Measurements from ENCODE around the gene C18orf32. TPM values are rescaled to one million over a fixed set of nuclear protein-coding genes. Genes with fewer than 3 reads are reported as not detected.

Gene C18orf32
- total and polyA plus RNA-seq, 10 of the 15 experiments (the other 5 are each of a cell fraction or from before 2014, with no cell fraction given) = 11.5 to 67.0 (median 32.9) TPM

- TF ChIP-seq NR2F1 (conservative IDR thresholded peaks at IDR 0.05) (no peak), POLR2AphosphoS2 (IDR thresholded peaks at IDR 0.05; ENCODE audit: low read depth, low read length) (0 out of 2 replicates have a peak, but pooled peaks have one; percentile 35), ZBTB33 (IDR thresholded peaks at IDR 0.05) (no peak), EGR1 (IDR thresholded peaks at IDR 0.05; ENCODE audit: borderline replicate concordance in 1 of 2, low read depth in 2 of 2, low read length in 2 of 2) (no peak)
Observed at GRCh38 chr18:49491534-49491856, 4.5 kb upstream of the C18orf32 start (continued).

- peaks cover 2% of the 10 kb centered on the region; the same call in 1 of the 2 replicates for H4K20me1 ChIP-seq (ENCODE audit: control insufficient read depth, insufficient read depth)
- peak overlapping the region; percentile 93 for H3K4me2 ChIP-seq (ENCODE audit: control insufficient read depth, insufficient read depth)
- 0 out of 2 replicates have a peak, but pooled peaks have one; percentile 27 for TF ChIP-seq POLR2AphosphoS2 (IDR thresholded peaks at IDR 0.05; ENCODE audit: low read depth, low read length)
- TF ChIP-seq NFYA (IDR thresholded peaks at IDR 0.05; ENCODE audit: borderline replicate concordance, low read depth, low read length) = no peak
- FAIRE-seq (no peak), ATAC-seq (no peak), DNase-seq (ENCODE audit: low read depth, low spot score) (no peak)
- ChIA-PET CTCF (no interaction called here), SMC1A (ENCODE audit: uncharacterized antibody, unreplicated experiment) (interaction anchor here (0.9 to 1.6 kb wide), 4 partner anchors 10 to 39 kb away, joined by 3 to 4 read pairs (median 4); no protein-coding TSS in a partner anchor), POLR2A (no interaction called here), RAD21 (ENCODE audit: unreplicated experiment) (no interaction called here)
- H3K4me1 ChIP-seq (ENCODE audit: control insufficient read depth, insufficient read depth, low read length) = peaks cover 9% of the 10 kb centered on the region
- H3K36me3 ChIP-seq (ENCODE audit: control insufficient read depth in 2 of 2, insufficient read depth in 2 of 2, low read length in 1 of 2) = peaks cover 5 to 26% of the 10 kb centered on the region in 2 experiments
- H3K79me2 ChIP-seq (ENCODE audit: control insufficient read depth, insufficient read depth, low read length) = peaks cover 47% of the 10 kb centered on the region
- 17% methylated on average over 4 of the region's 4 CpGs for WGBS (ENCODE audit: insufficient coverage, insufficient replicate concordance, low lambda C conversion rate, missing lambda C conversion rate)
- H3K27me3 ChIP-seq (replicated peaks in 1 of 2; ENCODE audit: control insufficient read depth in 2 of 2, insufficient read depth in 2 of 2, low read length in 1 of 2) = no peaks in the 10 kb centered on the region
- no peaks in the 10 kb centered on the region; the same call in 2 of the 3 replicates for H3K9me3 ChIP-seq (replicated peaks; ENCODE audit: control insufficient read depth, insufficient read depth, low read length)
- BruUV-seq (replicated peaks) = no TSS peak
- no peak overlapping the region for H2AFZ ChIP-seq (ENCODE audit: control insufficient read depth, low read depth, low read length)
- peak overlapping the region; percentile 93 for H3K4me3 ChIP-seq
- intact Hi-C loops (cut with micrococcal nuclease; ENCODE audit: unreplicated experiment) (no loop called here), in situ Hi-C loops (cut with MboI) (loop anchor here (10.0 to 25.0 kb wide), 2 partner anchors 774 to 1547 kb away; partner anchors contain the start of genes CFAP53 and SMAD4)
- H3K9ac ChIP-seq (ENCODE audit: control insufficient read depth, insufficient read depth, low read length) = peak overlapping the region; percentile 100
- H3K27ac ChIP-seq (ENCODE audit: control insufficient read depth, insufficient read depth) = peak overlapping the region; percentile 97
Observed at GRCh38 chr18:49490246-49490762, 3.3 kb upstream of the C18orf32 start.

All from GM12878 (cell line).